NT2/D1 (cell line): ENCODE data around the gene TMEM204.

Experiments used
- SUZ12 ChIP-seq: IDR thresholded peaks from 2 replicates; pipeline ENCODE4 v1.6.1; 2011; ENCODE audit not compliant: insufficient read length, insufficient read depth; ENCODE audit errors: extremely low read depth
- YY1 ChIP-seq: IDR thresholded peaks from 2 replicates; pipeline ENCODE4 v1.6.1; 2011; ENCODE audit not compliant: insufficient read length, insufficient read depth
- ZNF274 ChIP-seq: IDR thresholded peaks from 2 replicates; pipeline ENCODE4 v1.6.1; 2011; ENCODE audit warnings: mild to moderate bottlenecking, low read depth, low read length

DNA sequence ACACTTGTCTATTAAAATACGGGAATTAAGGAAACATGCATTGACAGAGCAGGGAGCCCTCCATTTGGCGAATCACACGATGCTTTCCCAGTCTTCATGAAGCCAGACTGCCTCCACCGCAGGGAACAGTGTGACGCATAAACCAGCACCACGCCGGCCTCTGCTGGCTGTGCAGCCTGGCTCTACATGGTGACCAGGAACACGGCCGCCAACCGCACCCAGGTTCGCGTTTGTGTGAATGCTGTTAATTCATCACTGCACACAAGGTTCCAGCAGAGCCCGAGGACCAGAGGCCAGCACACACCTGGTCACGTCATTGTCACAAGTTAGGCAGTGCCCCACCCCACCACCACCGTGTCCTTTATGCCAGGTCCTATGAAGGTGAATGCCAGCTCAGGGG lies 26.7 kb downstream of the TMEM204 start:
- TF ChIP-seq SUZ12 (no peak), ZNF274 (no peak), YY1 (no peak)
